ENCODE measurements around the gene PRDX3.

- TF ChIP-seq SP1 (IDR thresholded peaks at IDR 0.05) (peak; percentile 49), ZBTB33 (IDR thresholded peaks at IDR 0.05) (no peak), YY1 (IDR thresholded peaks at IDR 0.05) (peak; percentile 61), TAF1 (conservative IDR thresholded peaks at IDR 0.05) (no peak), JUND (IDR thresholded peaks at IDR 0.05) (peak in 1 of 2 donors; percentile 16), EGR1 (IDR thresholded peaks at IDR 0.05; ENCODE audit: low read depth in 2 of 2) (no peak), RAD21 (IDR thresholded peaks at IDR 0.05) (peak; percentile 28 to 60), FOXA1 (IDR thresholded peaks at IDR 0.05) (no peak), ATF3 (IDR thresholded peaks at IDR 0.05) (no peak), GABPA (IDR thresholded peaks at IDR 0.05 in 1 of 2, conservative IDR thresholded peaks at IDR 0.05 in 1 of 2) (no peak)
- TF ChIP-seq, protein P1, sequence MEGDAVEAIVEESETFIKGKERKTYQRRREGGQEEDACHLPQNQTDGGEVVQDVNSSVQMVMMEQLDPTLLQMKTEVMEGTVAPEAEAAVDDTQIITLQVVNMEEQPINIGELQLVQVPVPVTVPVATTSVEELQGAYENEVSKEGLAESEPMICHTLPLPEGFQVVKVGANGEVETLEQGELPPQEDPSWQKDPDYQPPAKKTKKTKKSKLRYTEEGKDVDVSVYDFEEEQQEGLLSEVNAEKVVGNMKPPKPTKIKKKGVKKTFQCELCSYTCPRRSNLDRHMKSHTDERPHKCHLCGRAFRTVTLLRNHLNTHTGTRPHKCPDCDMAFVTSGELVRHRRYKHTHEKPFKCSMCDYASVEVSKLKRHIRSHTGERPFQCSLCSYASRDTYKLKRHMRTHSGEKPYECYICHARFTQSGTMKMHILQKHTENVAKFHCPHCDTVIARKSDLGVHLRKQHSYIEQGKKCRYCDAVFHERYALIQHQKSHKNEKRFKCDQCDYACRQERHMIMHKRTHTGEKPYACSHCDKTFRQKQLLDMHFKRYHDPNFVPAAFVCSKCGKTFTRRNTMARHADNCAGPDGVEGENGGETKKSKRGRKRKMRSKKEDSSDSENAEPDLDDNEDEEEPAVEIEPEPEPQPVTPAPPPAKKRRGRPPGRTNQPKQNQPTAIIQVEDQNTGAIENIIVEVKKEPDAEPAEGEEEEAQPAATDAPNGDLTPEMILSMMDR (IDR thresholded peaks at IDR 0.05; ENCODE audit: low read depth, low read length, missing input control): no peak
- TF ChIP-seq, protein P2, sequence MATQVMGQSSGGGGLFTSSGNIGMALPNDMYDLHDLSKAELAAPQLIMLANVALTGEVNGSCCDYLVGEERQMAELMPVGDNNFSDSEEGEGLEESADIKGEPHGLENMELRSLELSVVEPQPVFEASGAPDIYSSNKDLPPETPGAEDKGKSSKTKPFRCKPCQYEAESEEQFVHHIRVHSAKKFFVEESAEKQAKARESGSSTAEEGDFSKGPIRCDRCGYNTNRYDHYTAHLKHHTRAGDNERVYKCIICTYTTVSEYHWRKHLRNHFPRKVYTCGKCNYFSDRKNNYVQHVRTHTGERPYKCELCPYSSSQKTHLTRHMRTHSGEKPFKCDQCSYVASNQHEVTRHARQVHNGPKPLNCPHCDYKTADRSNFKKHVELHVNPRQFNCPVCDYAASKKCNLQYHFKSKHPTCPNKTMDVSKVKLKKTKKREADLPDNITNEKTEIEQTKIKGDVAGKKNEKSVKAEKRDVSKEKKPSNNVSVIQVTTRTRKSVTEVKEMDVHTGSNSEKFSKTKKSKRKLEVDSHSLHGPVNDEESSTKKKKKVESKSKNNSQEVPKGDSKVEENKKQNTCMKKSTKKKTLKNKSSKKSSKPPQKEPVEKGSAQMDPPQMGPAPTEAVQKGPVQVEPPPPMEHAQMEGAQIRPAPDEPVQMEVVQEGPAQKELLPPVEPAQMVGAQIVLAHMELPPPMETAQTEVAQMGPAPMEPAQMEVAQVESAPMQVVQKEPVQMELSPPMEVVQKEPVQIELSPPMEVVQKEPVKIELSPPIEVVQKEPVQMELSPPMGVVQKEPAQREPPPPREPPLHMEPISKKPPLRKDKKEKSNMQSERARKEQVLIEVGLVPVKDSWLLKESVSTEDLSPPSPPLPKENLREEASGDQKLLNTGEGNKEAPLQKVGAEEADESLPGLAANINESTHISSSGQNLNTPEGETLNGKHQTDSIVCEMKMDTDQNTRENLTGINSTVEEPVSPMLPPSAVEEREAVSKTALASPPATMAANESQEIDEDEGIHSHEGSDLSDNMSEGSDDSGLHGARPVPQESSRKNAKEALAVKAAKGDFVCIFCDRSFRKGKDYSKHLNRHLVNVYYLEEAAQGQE (IDR thresholded peaks at IDR 0.05): peak; percentile 34
- TF ChIP-seq, protein P3, sequence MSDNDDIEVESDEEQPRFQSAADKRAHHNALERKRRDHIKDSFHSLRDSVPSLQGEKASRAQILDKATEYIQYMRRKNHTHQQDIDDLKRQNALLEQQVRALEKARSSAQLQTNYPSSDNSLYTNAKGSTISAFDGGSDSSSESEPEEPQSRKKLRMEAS (IDR thresholded peaks at IDR 0.05): peak; percentile 52
Observed at GRCh38 chr10:119135513-119135881, 43.1 kb downstream of the PRDX3 start.
